Measurements from ENCODE around the gene MGLL.

Gene MGLL

DNA sequence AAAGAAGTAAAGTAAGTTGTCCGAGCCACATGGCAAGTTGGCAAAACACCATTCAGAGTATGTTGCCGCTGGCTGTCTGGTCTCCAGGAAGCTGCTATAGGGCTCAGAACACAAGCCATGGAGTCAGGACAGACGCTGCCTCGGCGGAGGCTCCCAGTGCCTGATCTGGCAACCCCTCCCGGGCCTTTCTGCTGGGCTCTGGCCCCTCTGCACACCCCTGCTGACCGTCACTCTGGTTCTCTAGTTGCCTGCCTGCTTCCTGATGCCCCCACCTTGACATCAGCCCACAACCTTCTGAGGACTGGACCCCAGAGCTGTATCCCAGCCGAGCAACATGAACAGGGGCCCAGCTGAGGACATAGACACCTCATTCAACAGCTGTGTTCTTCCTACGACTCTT is 39.1 kb downstream of the MGLL start:
- Histone ChIP-seq H3K4me1 (ENCODE audit: control insufficient read depth, insufficient read depth, low read length) (peaks cover 39% of the 10 kb centered on the region), H3K4me3 (ENCODE audit: low read length) (no peak overlapping the region), H3K27me3 (ENCODE audit: control insufficient read depth, insufficient read depth, low read length) (no peaks in the 10 kb centered on the region), H3K9ac (ENCODE audit: low read length) (no peak overlapping the region), H3K27ac (ENCODE audit: low read depth, low read length) (no peak overlapping the region), H3K36me3 (ENCODE audit: control insufficient read depth, insufficient read depth, low read length) (no peaks in the 10 kb centered on the region)

DNA sequence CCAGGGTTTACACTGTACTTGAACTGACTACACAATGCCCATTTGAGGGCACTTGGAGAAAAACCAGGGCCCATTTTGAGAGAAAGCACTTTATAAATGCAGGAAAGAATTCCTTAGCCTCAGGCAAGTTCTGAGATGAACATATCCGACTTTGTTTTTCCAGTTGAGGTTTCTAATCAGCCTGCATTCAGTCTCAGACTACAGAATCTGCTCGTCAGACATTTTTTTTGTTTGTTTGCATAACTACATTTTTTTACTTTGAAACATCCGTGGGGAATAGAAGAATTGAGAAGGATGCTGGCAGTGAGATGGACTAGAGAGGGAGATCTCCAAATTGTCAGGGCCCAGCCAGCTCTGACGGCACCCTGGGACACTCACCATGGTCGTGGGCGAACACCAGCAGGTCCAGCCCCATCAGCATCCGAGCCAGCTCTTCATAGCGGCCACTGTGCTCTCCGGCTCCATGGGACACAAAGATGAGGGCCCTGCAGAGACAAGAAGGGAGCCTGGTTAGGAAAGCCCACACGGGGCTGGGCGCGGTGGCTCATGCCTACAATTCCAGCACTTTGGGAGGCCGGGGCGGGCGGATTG is 40.8 kb downstream of the MGLL start:
- no peaks in the 10 kb centered on the region for H3K36me3 ChIP-seq (ENCODE audit: control insufficient read depth, insufficient read depth, low read length)
- no peaks in the 10 kb centered on the region for H3K27me3 ChIP-seq (ENCODE audit: control insufficient read depth, insufficient read depth, low read length)
- H3K27ac ChIP-seq (ENCODE audit: low read depth, low read length): no peak overlapping the region
- H3K4me3 ChIP-seq (ENCODE audit: low read length): no peak overlapping the region
- peaks cover 26% of the 10 kb centered on the region for H3K4me1 ChIP-seq (ENCODE audit: control insufficient read depth, insufficient read depth, low read length)
- H3K9ac ChIP-seq (ENCODE audit: low read length): no peak overlapping the region

DNA sequence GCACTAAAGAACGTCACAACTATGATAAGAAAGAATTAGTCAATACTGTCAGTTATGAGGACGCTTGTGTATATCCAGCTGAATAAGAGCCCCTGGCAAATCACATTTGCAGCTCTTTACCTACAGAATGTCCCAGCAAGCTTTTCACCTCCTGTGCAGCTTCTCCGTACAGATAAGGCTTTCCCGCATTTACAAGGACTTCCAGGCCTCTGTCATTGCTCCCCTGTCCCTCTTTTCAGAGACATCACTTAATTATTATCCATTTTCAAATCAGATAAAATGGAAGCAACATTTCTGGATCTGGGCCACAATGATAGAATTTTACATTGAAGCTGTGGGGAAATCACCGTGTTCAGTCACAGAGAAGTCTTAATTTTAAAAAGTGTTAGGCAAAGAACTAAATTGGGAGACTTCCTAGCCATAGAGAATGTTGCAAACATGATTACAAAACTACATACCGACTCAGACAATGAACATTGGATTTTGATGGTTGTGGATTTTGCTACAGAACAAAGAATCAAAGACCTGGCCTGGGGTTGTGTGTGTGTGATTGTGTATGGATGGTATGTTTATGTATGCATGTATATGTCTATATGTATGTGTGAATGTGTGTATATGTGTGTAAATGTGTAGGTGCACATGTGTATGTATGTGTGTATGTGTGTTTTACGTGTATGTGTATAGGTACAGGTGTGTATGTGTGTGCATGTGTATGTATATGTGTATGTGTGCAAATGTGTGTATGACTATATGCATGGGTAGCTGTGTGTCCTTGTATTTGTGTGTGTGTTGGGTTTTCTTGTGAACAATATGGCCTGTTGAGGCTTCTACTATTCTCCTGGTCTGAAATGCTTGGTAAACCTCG is 41.5 kb downstream of the MGLL start:
- H3K27ac ChIP-seq (ENCODE audit: low read depth, low read length): no peak overlapping the region
- H3K4me1 ChIP-seq (ENCODE audit: control insufficient read depth, insufficient read depth, low read length): peaks cover 26% of the 10 kb centered on the region
- no peak overlapping the region for H3K4me3 ChIP-seq (ENCODE audit: low read length)
- no peak overlapping the region for H3K9ac ChIP-seq (ENCODE audit: low read length)
- H3K36me3 ChIP-seq (ENCODE audit: control insufficient read depth, insufficient read depth, low read length): no peaks in the 10 kb centered on the region
- no peaks in the 10 kb centered on the region for H3K27me3 ChIP-seq (ENCODE audit: control insufficient read depth, insufficient read depth, low read length)

DNA sequence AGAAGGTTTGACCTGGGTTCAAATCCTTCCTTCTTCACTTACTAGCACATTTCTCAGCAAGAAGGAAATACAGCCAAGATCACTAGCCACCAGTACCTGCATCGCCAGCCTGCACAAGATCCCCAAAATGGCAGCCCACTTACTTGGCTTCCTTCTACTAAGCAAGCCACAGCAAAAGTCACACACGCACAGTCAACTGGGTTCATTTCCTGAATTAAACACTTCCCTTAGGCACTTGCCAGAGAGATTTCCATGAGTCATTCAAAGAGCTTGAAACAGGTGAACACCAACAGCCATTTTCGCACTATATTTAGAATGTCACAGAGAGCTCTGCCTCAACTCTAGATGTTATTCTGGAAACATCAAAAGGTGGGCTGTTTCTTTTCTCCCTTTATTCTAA is 42.6 kb downstream of the MGLL start:
- Histone ChIP-seq H3K36me3 (ENCODE audit: control insufficient read depth, insufficient read depth, low read length) (no peaks in the 10 kb centered on the region), H3K4me3 (ENCODE audit: low read length) (no peak overlapping the region), H3K9ac (ENCODE audit: low read length) (no peak overlapping the region), H3K27ac (ENCODE audit: low read depth, low read length) (peak overlapping the region; percentile 16), H3K4me1 (ENCODE audit: control insufficient read depth, insufficient read depth, low read length) (peaks cover 23% of the 10 kb centered on the region), H3K27me3 (ENCODE audit: control insufficient read depth, insufficient read depth, low read length) (no peaks in the 10 kb centered on the region)

DNA sequence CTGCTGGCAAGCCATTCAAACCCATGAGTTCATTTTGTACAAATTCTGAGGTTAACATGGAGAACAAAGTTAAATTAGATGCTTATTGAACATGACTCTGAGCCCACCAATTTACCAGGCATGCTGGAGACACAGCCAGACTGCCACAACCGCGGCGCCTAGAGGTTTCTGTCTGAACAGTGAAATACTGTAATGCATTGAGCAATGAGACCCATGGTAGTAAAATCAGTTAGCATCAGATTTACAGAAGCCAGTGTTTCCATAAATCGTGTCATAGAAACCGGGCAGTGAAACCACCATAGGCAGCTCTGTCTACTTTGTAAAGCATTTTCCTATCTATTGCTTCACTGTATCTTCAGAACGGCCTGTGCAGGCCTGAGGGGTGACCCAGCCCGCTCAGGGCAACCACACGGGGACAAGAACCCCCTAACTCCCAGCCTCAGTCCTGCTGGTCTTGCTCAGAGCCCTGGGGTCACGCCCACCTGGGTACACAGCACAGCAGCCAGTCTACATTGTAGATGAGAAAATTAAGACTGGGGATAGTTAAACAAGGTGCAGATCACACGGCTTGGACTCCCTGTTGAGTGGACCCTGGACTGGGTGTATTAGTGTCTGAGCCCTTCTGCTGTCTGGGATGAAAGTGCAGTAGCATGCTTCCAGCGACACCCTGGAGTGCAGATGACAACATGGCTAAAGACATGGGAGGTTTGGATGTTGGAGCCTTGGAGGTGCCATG is 44.2 kb downstream of the MGLL start:
- peaks cover 22% of the 10 kb centered on the region for H3K4me1 ChIP-seq (ENCODE audit: control insufficient read depth, insufficient read depth, low read length)
- H3K9ac ChIP-seq (ENCODE audit: low read length): no peak overlapping the region
- no peak overlapping the region for H3K27ac ChIP-seq (ENCODE audit: low read depth, low read length)
- no peaks in the 10 kb centered on the region for H3K36me3 ChIP-seq (ENCODE audit: control insufficient read depth, insufficient read depth, low read length)
- H3K4me3 ChIP-seq (ENCODE audit: low read length): no peak overlapping the region
- H3K27me3 ChIP-seq (ENCODE audit: control insufficient read depth, insufficient read depth, low read length): no peaks in the 10 kb centered on the region

DNA sequence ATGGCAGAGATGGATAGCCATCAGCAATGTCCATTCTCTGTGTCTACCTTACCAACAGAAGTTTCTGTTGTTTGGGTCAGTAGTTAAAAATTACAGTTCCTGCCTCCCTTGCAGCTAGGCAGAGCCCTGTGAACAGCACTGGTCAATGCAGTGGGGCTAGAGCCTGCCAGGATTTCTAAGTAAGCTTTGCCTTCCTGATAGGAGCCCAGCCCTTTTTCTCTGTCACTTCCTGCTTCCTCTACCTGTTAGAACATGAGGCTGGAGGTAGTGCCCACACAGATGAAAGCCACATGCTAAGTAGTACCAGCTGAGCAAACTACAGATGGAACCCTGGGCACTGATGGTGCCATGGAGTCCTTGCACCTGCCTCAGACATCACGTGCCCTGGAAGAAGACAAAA is 45.0 kb downstream of the MGLL start:
- Histone ChIP-seq H3K27me3 (ENCODE audit: control insufficient read depth, insufficient read depth, low read length) (no peaks in the 10 kb centered on the region), H3K9ac (ENCODE audit: low read length) (no peak overlapping the region), H3K27ac (ENCODE audit: low read depth, low read length) (no peak overlapping the region), H3K4me1 (ENCODE audit: control insufficient read depth, insufficient read depth, low read length) (peaks cover 22% of the 10 kb centered on the region), H3K4me3 (ENCODE audit: low read length) (no peak overlapping the region), H3K36me3 (ENCODE audit: control insufficient read depth, insufficient read depth, low read length) (no peaks in the 10 kb centered on the region)

DNA sequence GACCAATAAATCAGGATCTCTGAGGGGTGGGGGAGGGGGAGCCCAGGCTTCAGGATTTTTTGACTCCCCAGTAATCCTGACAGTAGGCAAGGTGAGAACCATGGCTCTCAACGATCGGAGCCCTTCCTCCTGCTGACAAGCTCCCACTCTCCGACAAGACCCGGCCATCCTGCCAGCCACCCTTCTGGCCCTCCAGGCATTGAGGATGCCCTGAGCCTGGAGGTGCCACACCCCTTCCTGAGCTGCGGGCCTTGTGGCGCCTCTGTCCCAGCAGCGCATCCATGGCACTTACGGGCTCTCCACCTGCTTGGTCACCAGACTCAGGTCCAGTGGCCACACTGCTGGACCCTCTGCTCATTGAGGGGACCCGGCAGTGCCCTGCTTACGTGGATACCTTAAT is 46.0 kb downstream of the MGLL start:
- no peaks in the 10 kb centered on the region for H3K27me3 ChIP-seq (ENCODE audit: control insufficient read depth, insufficient read depth, low read length)
- no peak overlapping the region for H3K4me3 ChIP-seq (ENCODE audit: low read length)
- H3K4me1 ChIP-seq (ENCODE audit: control insufficient read depth, insufficient read depth, low read length): peaks cover 20% of the 10 kb centered on the region
- no peak overlapping the region for H3K9ac ChIP-seq (ENCODE audit: low read length)
- no peaks in the 10 kb centered on the region for H3K36me3 ChIP-seq (ENCODE audit: control insufficient read depth, insufficient read depth, low read length)
- peak overlapping the region; percentile 68 for H3K27ac ChIP-seq (ENCODE audit: low read depth, low read length)

DNA sequence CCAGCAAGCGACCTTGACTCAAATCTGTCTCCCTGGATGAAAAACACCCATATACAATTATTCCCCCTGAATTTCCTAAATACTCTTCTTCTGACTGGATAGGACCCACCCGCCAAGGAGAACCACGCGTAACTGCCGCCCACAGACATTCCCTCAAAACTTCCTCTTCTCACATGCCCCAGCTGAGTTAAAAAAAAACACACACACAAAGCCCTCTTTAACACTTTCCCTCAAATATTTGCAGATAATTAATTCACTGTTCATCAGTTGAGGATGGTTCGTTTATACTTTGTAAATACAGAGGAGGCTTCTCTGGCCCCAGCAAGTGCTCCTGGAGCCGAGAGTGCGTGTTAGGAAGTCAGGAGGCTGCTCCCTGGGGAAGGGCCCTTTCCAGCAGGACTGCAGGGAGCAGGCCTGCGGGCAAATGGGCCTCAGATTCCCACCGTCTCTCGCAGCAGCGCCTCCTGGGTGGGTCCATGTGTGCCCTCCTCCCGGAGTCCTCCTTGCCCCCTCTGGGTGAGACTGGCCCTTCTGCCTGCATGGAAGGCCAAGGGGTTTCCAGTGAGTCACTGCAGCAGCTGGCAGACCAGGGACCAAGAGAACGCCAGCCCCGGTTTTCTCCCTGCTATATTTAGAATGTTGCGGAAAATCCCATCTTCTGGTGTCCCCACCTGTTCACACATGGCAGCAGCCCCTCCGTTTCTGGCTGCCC is 46.8 kb downstream of the MGLL start:
- no peaks in the 10 kb centered on the region for H3K36me3 ChIP-seq (ENCODE audit: control insufficient read depth, insufficient read depth, low read length)
- peak overlapping the region; percentile 19 for H3K4me3 ChIP-seq (ENCODE audit: low read length)
- H3K27ac ChIP-seq (ENCODE audit: low read depth, low read length): peak overlapping the region; percentile 68
- peaks cover 15% of the 10 kb centered on the region for H3K4me1 ChIP-seq (ENCODE audit: control insufficient read depth, insufficient read depth, low read length)
- H3K27me3 ChIP-seq (ENCODE audit: control insufficient read depth, insufficient read depth, low read length): no peaks in the 10 kb centered on the region
- H3K9ac ChIP-seq (ENCODE audit: low read length): no peak overlapping the region

DNA sequence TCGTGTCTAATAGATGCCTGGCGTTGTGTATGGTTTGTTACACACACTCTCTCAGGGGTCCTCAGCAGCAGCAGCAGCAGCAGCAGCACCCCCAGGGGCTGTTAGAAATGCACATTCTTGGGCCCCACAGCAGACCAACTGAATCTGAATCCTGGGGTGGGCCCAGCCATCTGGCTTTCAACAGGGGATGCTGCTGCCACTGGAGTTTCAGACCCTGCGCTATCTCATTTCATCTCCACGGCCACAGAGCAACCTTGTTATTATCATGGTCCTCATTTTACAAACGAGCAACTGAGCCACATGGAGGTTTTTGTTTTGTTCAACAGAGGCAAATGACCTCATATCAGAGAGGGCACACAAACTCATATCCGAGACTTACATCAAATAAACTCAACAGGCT is 47.7 kb downstream of the MGLL start:
- H3K4me3 ChIP-seq (ENCODE audit: low read length): no peak overlapping the region
- H3K27ac ChIP-seq (ENCODE audit: low read depth, low read length): peak overlapping the region; percentile 7
- H3K4me1 ChIP-seq (ENCODE audit: control insufficient read depth, insufficient read depth, low read length): peaks cover 15% of the 10 kb centered on the region

DNA sequence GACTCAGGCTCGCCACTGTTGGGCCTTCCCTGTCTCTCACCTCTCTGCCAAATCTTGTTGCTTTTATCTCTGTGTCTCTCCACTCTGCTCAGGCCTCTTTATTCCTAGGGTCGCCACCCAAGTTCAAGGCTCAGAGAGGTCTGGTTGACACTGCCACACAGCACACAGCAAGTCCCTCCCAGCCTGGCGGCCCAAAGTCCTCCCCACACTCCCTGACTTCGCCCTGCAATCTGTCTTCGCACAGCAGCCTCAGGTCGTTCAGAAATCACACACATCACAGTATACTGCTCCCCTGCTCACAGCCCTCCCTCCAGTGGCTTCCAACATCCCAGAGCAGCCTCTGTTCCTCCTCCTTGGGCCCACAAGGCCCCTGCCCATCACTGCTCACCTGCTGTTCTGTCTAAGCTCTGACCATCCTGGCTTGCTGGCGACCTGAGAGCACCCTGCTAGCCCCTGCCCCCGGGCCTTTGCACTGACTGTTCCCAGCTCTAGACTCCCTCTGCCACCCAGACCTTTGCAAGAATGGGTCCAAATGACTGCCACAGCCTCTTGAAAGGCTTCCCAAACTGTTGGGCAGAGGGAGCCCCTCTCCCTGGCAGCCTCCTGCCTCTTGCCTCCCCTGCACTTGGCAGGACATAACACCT is 48.4 kb downstream of the MGLL start:
- H3K27me3 ChIP-seq (ENCODE audit: control insufficient read depth, insufficient read depth, low read length): no peaks in the 10 kb centered on the region
- H3K4me1 ChIP-seq (ENCODE audit: control insufficient read depth, insufficient read depth, low read length): peaks cover 15% of the 10 kb centered on the region
- no peaks in the 10 kb centered on the region for H3K36me3 ChIP-seq (ENCODE audit: control insufficient read depth, insufficient read depth, low read length)
- no peak overlapping the region for H3K4me3 ChIP-seq (ENCODE audit: low read length)
- no peak overlapping the region for H3K27ac ChIP-seq (ENCODE audit: low read depth, low read length)
- no peak overlapping the region for H3K9ac ChIP-seq (ENCODE audit: low read length)

More for the DNA sequence above, 47.7 kb downstream of the MGLL start:
- no peaks in the 10 kb centered on the region for H3K36me3 ChIP-seq (ENCODE audit: control insufficient read depth, insufficient read depth, low read length)
- H3K9ac ChIP-seq (ENCODE audit: low read length): no peak overlapping the region
- no peaks in the 10 kb centered on the region for H3K27me3 ChIP-seq (ENCODE audit: control insufficient read depth, insufficient read depth, low read length)

DNA sequence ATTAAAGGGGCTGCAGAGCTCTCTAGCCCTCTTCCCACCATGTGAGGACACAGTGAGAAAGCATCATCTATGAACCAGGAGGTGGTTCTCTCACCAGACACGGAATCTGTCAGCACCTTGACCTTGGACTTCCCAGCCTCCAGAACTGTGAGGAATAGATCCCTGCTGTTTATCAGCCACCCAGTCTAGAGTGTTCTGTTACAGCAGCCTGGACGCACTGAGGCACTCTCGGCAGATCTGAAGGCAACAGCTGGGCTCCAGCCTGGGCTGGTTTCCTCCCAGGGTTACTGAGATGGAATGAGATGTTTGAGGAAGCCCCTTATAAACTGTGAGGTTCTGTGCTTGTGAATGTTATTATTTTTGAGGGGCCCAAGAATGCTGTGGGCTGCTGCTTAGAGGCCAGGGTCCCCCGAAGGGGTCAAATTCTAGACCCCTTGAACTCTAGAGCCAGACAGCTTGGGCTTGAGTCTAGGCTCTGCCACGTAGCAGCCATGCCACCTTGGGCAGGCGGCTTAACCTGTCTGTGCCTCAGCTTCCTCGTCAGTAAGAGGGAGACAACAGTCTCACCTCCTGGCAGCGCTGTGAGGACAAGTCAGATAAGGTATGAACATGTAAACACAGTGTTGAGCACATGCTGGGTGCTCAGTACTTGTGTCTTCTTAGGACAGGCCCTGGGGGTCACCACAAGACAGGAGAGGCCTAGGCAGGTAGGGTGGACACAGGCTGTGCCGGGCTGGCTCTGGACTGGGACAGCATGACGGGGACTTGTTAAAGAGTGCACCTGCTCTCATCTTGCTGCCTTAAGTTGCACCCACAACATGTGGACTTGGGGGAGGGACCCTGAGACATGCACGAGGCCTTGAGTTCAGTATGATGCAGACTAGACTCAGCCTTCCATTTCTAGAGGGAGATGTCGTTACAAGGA is 49.2 kb downstream of the MGLL start:
- no peak overlapping the region for H3K27ac ChIP-seq (ENCODE audit: low read depth, low read length)
- no peak overlapping the region for H3K4me3 ChIP-seq (ENCODE audit: low read length)
- peaks cover 15% of the 10 kb centered on the region for H3K4me1 ChIP-seq (ENCODE audit: control insufficient read depth, insufficient read depth, low read length)
- no peaks in the 10 kb centered on the region for H3K27me3 ChIP-seq (ENCODE audit: control insufficient read depth, insufficient read depth, low read length)
- no peak overlapping the region for H3K9ac ChIP-seq (ENCODE audit: low read length)
- no peaks in the 10 kb centered on the region for H3K36me3 ChIP-seq (ENCODE audit: control insufficient read depth, insufficient read depth, low read length)
